Measurements from ENCODE around the gene ITGB4.

Gene ITGB4

DNA sequence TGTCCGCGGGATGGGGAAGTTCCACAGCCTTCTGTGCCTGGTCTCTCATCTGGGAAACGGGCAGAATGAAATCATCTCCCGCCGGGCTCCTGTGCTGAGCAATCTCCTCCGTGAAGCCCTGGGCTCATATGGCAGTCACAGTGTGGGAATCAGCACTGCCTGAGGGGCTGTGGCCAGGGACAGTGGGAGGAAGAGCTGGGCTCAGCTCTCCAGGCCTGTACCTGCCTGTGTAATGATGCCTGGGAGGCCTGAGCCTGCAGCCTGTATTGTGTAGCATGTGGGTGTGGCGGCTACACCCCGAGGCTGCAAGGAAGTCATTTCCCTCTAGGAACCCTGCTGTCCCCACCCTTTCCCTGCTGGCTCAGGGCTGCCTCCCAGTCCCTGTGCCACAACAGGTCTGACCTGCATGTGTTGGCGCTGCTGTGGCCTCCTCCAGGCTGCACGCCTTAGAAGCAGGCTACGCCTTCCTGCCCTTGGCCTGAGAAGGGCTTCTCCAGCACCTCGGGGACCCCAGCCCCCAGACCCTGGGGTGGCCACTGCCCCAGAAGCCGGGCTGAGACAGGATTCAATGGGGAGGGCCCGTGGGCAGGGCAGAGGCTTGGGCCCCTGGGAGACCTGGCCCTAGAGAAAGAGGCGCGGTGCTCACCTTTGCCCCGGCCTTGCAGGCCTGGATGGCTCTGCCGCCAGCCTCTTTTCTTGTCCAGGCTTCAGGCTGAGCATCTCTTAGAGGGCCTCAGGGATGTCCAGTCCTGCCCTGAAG is 2.1 kb downstream of the ITGB4 start:
- TF ChIP-seq SIN3A (IDR thresholded peaks at IDR 0.05; ENCODE audit: borderline replicate concordance, insufficient read depth, low read length) (no peak), POLR2AphosphoS5 (IDR thresholded peaks at IDR 0.05; ENCODE audit: low read depth, low read length) (no peak), FOXP2 (optimal IDR thresholded peaks at IDR 0.05; ENCODE audit: borderline replicate concordance, extremely low read depth, extremely low read length, insufficient read depth) (no peak), TAF1 (IDR thresholded peaks at IDR 0.05; ENCODE audit: borderline replicate concordance, insufficient read depth, low read length) (no peak)
- TF ChIP-seq, protein P1, sequence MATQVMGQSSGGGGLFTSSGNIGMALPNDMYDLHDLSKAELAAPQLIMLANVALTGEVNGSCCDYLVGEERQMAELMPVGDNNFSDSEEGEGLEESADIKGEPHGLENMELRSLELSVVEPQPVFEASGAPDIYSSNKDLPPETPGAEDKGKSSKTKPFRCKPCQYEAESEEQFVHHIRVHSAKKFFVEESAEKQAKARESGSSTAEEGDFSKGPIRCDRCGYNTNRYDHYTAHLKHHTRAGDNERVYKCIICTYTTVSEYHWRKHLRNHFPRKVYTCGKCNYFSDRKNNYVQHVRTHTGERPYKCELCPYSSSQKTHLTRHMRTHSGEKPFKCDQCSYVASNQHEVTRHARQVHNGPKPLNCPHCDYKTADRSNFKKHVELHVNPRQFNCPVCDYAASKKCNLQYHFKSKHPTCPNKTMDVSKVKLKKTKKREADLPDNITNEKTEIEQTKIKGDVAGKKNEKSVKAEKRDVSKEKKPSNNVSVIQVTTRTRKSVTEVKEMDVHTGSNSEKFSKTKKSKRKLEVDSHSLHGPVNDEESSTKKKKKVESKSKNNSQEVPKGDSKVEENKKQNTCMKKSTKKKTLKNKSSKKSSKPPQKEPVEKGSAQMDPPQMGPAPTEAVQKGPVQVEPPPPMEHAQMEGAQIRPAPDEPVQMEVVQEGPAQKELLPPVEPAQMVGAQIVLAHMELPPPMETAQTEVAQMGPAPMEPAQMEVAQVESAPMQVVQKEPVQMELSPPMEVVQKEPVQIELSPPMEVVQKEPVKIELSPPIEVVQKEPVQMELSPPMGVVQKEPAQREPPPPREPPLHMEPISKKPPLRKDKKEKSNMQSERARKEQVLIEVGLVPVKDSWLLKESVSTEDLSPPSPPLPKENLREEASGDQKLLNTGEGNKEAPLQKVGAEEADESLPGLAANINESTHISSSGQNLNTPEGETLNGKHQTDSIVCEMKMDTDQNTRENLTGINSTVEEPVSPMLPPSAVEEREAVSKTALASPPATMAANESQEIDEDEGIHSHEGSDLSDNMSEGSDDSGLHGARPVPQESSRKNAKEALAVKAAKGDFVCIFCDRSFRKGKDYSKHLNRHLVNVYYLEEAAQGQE (IDR thresholded peaks at IDR 0.05; ENCODE audit: insufficient read depth in 1 of 2, low read depth in 2 of 2, low read length in 2 of 2), result no peak

DNA sequence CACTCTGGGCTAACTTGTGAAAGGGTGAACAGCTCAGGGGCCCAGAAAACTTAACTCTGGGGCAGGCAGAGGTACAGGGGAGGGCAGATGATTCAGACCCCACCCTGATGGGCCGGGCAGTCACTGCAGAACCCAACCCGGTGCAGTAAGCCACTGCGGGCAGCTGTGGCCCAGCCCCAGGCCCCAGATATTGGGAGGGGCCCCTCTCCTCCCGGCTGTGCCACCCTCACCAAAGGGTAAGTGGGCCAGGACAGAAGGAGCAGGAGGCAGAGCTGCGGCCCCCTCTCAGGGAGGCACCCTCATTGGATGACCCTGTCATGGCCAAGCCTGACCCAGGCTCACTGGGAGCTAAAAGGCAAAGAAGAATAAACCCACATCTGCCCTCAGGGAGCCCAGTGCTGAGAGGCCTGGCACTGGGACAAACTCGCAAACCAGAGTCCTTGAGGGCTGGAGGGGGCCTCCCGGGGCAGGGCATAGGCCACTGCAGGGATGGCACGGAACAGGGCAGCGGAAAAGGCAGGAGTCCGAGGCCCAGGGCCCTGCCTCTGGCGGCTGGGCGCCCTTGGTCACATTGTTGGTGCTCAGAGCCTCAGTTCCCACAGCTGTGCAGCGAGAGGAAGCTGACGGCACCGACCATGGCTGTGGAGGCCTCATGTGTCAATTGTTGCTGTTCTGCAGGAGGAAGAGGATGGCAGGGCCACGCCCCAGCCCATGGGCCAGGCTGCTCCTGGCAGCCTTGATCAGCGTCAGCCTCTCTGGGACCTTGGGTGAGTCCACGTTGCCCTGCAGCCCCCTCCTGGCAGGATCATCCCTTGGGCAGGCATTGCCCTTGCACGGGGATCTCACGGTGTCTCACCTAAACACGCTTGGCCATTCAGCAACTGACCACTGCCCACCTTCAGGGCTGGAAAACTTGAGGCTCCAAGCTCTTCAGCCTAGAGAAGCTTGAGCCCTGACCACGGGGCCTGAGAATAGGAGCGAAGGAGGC is 3.1 kb downstream of the ITGB4 start:
- TF ChIP-seq, protein P1 (IDR thresholded peaks at IDR 0.05; ENCODE audit: insufficient read depth in 1 of 2, low read depth in 2 of 2, low read length in 2 of 2), result no peak

DNA sequence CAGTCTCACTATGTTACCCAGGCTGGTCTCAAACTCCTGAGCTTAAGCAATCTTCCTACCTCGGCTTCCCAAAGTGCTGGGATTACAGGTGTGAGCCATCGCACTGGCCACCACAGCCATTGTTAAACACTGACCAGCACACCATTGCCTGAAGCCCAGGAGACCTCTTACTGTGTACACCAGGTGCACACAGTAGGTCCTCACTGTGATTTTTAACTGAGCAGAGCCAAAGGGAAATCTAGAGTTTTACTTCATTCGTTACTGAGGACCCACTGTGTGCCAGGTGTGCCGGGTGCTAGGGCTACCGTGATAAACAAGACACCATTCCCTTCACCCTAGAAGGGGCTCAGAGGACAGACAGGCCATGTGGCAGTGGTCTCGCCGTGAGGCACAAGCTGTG is 4.2 kb downstream of the ITGB4 start:
- no peak for TF ChIP-seq SIN3A (IDR thresholded peaks at IDR 0.05; ENCODE audit: borderline replicate concordance, insufficient read depth, low read length)
- no peak for TF ChIP-seq TAF1 (IDR thresholded peaks at IDR 0.05; ENCODE audit: borderline replicate concordance, insufficient read depth, low read length)
- TF ChIP-seq, protein P1 (IDR thresholded peaks at IDR 0.05; ENCODE audit: insufficient read depth in 1 of 2, low read depth in 2 of 2, low read length in 2 of 2), result no peak
- no peak for TF ChIP-seq POLR2AphosphoS5 (IDR thresholded peaks at IDR 0.05; ENCODE audit: low read depth, low read length)
- no peak for TF ChIP-seq FOXP2 (optimal IDR thresholded peaks at IDR 0.05; ENCODE audit: borderline replicate concordance, extremely low read depth, extremely low read length, insufficient read depth)

DNA sequence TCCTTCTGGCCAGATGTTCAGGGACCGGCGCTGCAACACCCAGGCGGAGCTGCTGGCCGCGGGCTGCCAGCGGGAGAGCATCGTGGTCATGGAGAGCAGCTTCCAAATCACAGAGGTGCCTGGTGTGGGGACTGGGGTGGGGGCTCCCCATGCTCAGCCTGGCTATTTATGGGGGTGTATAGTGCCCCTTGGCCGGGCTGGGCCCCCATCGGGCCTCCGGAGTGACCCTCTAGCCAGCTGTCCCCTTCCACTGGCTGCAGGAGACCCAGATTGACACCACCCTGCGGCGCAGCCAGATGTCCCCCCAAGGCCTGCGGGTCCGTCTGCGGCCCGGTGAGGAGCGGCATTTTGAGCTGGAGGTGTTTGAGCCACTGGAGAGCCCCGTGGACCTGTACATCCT is 6.1 kb downstream of the ITGB4 start:
- no peak for TF ChIP-seq FOXP2 (optimal IDR thresholded peaks at IDR 0.05; ENCODE audit: borderline replicate concordance, extremely low read depth, extremely low read length, insufficient read depth)
- no peak for TF ChIP-seq TAF1 (IDR thresholded peaks at IDR 0.05; ENCODE audit: borderline replicate concordance, insufficient read depth, low read length)
- TF ChIP-seq, protein P1 (IDR thresholded peaks at IDR 0.05; ENCODE audit: insufficient read depth in 1 of 2, low read depth in 2 of 2, low read length in 2 of 2), result no peak
